Caco-2 (cell line): Measurements from ENCODE around the gene CEP290. TPM values are rescaled to one million over a fixed set of nuclear protein-coding genes. Genes with fewer than 3 reads are reported as not detected.

ENCODE experiments used
- Bru-seq: library from RNA; stranded (reverse); fragments of 400-500 nt; gene quantifications from one replicate; lab custom pipeline; 2021; lab: Mats Ljungman, UMichigan
- BruChase-seq, 2 experiments: library from RNA; stranded (reverse); fragments of 400-500 nt; gene quantifications; one replicate each; lab custom pipeline; 2021; lab: Mats Ljungman, UMichigan
- BruUV-seq: library from RNA; stranded (reverse); fragments of 400-500 nt; replicated peaks from 2 replicates; lab custom pipeline; 2021; lab: Mats Ljungman, UMichigan
- CTCF ChIA-PET: fragments of 300-600 bp; sonication (Branson Sonifier 250); formaldehyde crosslinking; loops from one replicate; lab custom pipeline; 2022; ENCODE audit warnings: antibody characterized with exemption; lab: Charles Lee
- POLR2A ChIA-PET: fragments of 300-600 bp; sonication (Branson Sonifier 250); formaldehyde crosslinking; loops from one replicate; lab custom pipeline; 2022; ENCODE audit warnings: antibody characterized with exemption; lab: Charles Lee
- DNase-seq, 2 experiments: peaks; one replicate each; pipeline versions ENCODE4 v3.0.0 to v3.0.0-alpha.2; 2020 to 2022
- H3K27me3 ChIP-seq: replicated peaks from 2 replicates; pipeline ENCODE4 v1.6.0; 2011; ENCODE audit warnings: low read length; ENCODE audit not compliant: control insufficient read depth, insufficient read depth
- H3K36me3 ChIP-seq: 2 replicates; pipeline ENCODE4 v1.5.1; 2011; ENCODE audit warnings: low read length; ENCODE audit not compliant: control insufficient read depth, insufficient read depth
- H3K4me1 ChIP-seq: fragments of 250-450 bp; sonication (Bioruptor Pico); 2 replicates; pipeline ENCODE4 v1.5.1; 2020; ENCODE audit warnings: mild to moderate bottlenecking
- H3K4me3 ChIP-seq: 2 replicates; pipeline ENCODE4 v1.5.1; 2011; ENCODE audit warnings: low read depth, mild to moderate bottlenecking, control low read depth, low read length
- H3K9me3 ChIP-seq: fragments of 250-450 bp; sonication (Bioruptor Pico); 2 replicates; pipeline ENCODE4 v1.5.1; 2020; ENCODE audit warnings: mild to moderate bottlenecking, moderate library complexity
- H3K27ac Mint-ChIP-seq: one replicate; pipeline ENCODE4 v1.8.0; 2022; ENCODE audit warnings: mixed read lengths; ENCODE audit not compliant: unreplicated experiment
- H3K27me3 Mint-ChIP-seq: one replicate; pipeline ENCODE4 v1.8.0; 2022; ENCODE audit warnings: mixed read lengths; ENCODE audit not compliant: insufficient read depth, unreplicated experiment
- H3K36me3 Mint-ChIP-seq: one replicate; pipeline ENCODE4 v1.8.0; 2022; ENCODE audit warnings: mild to moderate bottlenecking, mixed read lengths; ENCODE audit not compliant: insufficient read depth, unreplicated experiment
- H3K4me1 Mint-ChIP-seq: one replicate; pipeline ENCODE4 v1.8.0; 2022; ENCODE audit warnings: low read depth, mixed read lengths; ENCODE audit not compliant: unreplicated experiment
- H3K4me3 Mint-ChIP-seq: one replicate; pipeline ENCODE4 v1.8.0; 2022; ENCODE audit warnings: mild to moderate bottlenecking, moderate library complexity, mixed read lengths; ENCODE audit not compliant: unreplicated experiment
- H3K9me3 Mint-ChIP-seq: one replicate; pipeline ENCODE4 v1.8.0; 2022; ENCODE audit warnings: mixed read lengths; ENCODE audit not compliant: unreplicated experiment
- CTCF ChIP-seq, 2 experiments: fragments of 200-600 bp in 1 of 2; IDR thresholded peaks; 1 replicate in 1 of 2; 2 replicates in 1 of 2; pipeline versions ENCODE4 v1.5.1 to v1.8.0; 2011 to 2022; ENCODE audit warnings: antibody characterized with exemption in 1 of 2, control low read depth in 1 of 2, inconsistent platforms in 1 of 2, low read depth in 1 of 2, low read length in 1 of 2, mild to moderate bottlenecking in 1 of 2, moderate library complexity in 1 of 2; ENCODE audit not compliant: insufficient read depth in 1 of 2, severe bottlenecking in 1 of 2, unreplicated experiment in 1 of 2
- intact Hi-C: fragments of 100-400 bp; cut with micrococcal nuclease; formaldehyde crosslinking; loops from one replicate; pipeline ENCODE4 v1.10.0; 2022; ENCODE audit not compliant: unreplicated experiment
- long read RNA-seq: library from polyadenylated mRNA; stranded (forward); transcript quantifications from one replicate; pipeline ENCODE4 v2.0.0, GENCODE V29; 2022
- total RNA-seq: library from RNA; stranded (reverse); gene quantifications from 2 replicates; pipeline ENCODE4 v1.2.3, GENCODE V29; 2022

CEP290 gene, protein sequence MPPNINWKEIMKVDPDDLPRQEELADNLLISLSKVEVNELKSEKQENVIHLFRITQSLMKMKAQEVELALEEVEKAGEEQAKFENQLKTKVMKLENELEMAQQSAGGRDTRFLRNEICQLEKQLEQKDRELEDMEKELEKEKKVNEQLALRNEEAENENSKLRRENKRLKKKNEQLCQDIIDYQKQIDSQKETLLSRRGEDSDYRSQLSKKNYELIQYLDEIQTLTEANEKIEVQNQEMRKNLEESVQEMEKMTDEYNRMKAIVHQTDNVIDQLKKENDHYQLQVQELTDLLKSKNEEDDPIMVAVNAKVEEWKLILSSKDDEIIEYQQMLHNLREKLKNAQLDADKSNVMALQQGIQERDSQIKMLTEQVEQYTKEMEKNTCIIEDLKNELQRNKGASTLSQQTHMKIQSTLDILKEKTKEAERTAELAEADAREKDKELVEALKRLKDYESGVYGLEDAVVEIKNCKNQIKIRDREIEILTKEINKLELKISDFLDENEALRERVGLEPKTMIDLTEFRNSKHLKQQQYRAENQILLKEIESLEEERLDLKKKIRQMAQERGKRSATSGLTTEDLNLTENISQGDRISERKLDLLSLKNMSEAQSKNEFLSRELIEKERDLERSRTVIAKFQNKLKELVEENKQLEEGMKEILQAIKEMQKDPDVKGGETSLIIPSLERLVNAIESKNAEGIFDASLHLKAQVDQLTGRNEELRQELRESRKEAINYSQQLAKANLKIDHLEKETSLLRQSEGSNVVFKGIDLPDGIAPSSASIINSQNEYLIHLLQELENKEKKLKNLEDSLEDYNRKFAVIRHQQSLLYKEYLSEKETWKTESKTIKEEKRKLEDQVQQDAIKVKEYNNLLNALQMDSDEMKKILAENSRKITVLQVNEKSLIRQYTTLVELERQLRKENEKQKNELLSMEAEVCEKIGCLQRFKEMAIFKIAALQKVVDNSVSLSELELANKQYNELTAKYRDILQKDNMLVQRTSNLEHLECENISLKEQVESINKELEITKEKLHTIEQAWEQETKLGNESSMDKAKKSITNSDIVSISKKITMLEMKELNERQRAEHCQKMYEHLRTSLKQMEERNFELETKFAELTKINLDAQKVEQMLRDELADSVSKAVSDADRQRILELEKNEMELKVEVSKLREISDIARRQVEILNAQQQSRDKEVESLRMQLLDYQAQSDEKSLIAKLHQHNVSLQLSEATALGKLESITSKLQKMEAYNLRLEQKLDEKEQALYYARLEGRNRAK (N-terminal part only)
- total RNA-seq (14.0 and 16.2 TPM in 2 replicates), Bru-seq, nascent RNA (percentile 70 among the genes with signal in this experiment), BruChase-seq, experiment 1, labeled RNA remaining after a 2-hour chase (percentile 76 among the genes with signal in this experiment), BruChase-seq, experiment 2, labeled RNA remaining after a 6-hour chase (percentile 71 among the genes with signal in this experiment)
- long read RNA-seq, full-length matches to known transcripts = 1 of 7 reads
- long read RNA-seq, partial matches to known transcripts = 4 of 7 reads
- long read RNA-seq, other reads (novel, unspliced or antisense) = 2 of 7 reads

GRCh38 chr12:88141774-88142609, at the start of gene CEP290, which contains the start of gene TMTC3:
Gene CEP290, minus strand, starts transcription at chr12:88142088. Its CDS starts 781 bp downstream, at chr12:88141307.
Gene TMTC3, plus strand, starts transcription at chr12:88142307. Its CDS starts 6,009 bp downstream, at chr12:88148316.
- DNase-seq = peak; percentile 96 to 99
- CTCF ChIA-PET = no interaction called here
- no peaks in the 10 kb centered on the region for H3K27me3 ChIP-seq
- peak within 1 kb of the TSS; percentile 68 for H3K27ac Mint-ChIP-seq
- H3K4me3 Mint-ChIP-seq = peak within 1 kb of the TSS; percentile 86
- peaks cover 30% of the 10 kb centered on the region for H3K4me1 ChIP-seq
- H3K36me3 Mint-ChIP-seq = no peaks in the 10 kb centered on the region
- peak within 1 kb of the TSS; percentile 86 for H3K4me3 ChIP-seq
- POLR2A ChIA-PET = interaction anchor here (0.6 to 1.4 kb wide), 2 partner anchors 9 to 438 kb away, joined by 3 to 4 read pairs; partner anchors contain the start of gene KITLG
- H3K9me3 Mint-ChIP-seq = no peaks in the 10 kb centered on the region
- intact Hi-C loops = loop anchor here (1.0 to 10.0 kb wide), 3 partner anchors 37 to 1383 kb away; partner anchors contain the start of genes GALNT4 and POC1B
- no peaks in the 10 kb centered on the region for H3K27me3 Mint-ChIP-seq
- no TSS peak for BruUV-seq
- peaks cover 17% of the 10 kb centered on the region for H3K4me1 Mint-ChIP-seq
- no peak for TF ChIP-seq CTCF (IDR thresholded peaks at IDR 0.05; ENCODE audit: insufficient read depth in 1 of 2, low read depth in 1 of 2, low read length in 1 of 2, severe bottlenecking in 1 of 2, unreplicated experiment in 1 of 2)
- H3K36me3 ChIP-seq = no peaks in the 10 kb centered on the region
- H3K9me3 ChIP-seq = no peaks in the 10 kb centered on the region

DNA sequence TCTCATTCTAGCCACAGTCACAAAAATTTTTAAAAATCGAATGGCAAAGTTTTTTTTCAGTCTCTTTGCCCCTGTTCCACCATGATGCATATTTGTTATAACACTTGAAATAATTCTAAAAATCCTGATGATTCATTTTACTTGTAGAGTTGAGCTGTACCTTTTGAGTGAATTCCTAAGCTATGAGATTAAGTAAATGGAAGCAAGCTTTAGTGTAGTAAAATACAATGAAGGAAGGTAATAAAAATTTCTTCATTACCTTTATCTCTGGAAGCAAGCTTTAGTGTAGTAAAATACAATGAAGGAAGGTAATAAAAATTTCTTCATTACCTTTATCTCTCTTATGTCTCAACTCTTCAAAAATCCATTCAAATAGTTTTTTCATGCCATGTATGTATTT, 46.3 kb upstream of the CEP290 start:
- Mint-ChIP-seq H3K4me1 (peaks cover 31% of the 10 kb centered on the region), H3K9me3 (peaks cover 20% of the 10 kb centered on the region), H3K4me3 (no peak overlapping the region), H3K36me3 (peaks cover 29% of the 10 kb centered on the region), H3K27ac (peak overlapping the region; percentile 42), H3K27me3 (no peaks in the 10 kb centered on the region)
- no peak for TF ChIP-seq CTCF (IDR thresholded peaks at IDR 0.05; ENCODE audit: insufficient read depth in 1 of 2, low read depth in 1 of 2, low read length in 1 of 2, severe bottlenecking in 1 of 2, unreplicated experiment in 1 of 2)
- peaks cover 52% of the 10 kb centered on the region for H3K4me1 ChIP-seq
- H3K36me3 ChIP-seq = no peaks in the 10 kb centered on the region
- intact Hi-C loops = loop anchor here (1.0 to 10.0 kb wide), 4 partner anchors 9 to 767 kb away; no protein-coding TSS in a partner anchor
- H3K9me3 ChIP-seq = peaks cover 17% of the 10 kb centered on the region
- H3K4me3 ChIP-seq = no peak overlapping the region
- no TSS peak for BruUV-seq
- peak in 1 of 2 experiments; percentile 5 for DNase-seq
- H3K27me3 ChIP-seq = no peaks in the 10 kb centered on the region
- POLR2A ChIA-PET = interaction anchor here (0.6 kb wide), 1 partner anchor 250 kb away, joined by 3 read pairs; no protein-coding TSS in a partner anchor
- CTCF ChIA-PET = no interaction called here
